Keratinocyte (primary cell): ENCODE measurements around the gene PRKAR1B. TPM values are rescaled to one million over a fixed set of nuclear protein-coding genes. Genes with fewer than 3 reads are reported as not detected.

Experiments used
- DNase-seq: peaks from one replicate; pipeline ENCODE4 v3.0.0-alpha.2; 2011; ENCODE audit warnings: low read depth, missing footprints, low spot score
- FAIRE-seq: peaks from 2 replicates; lab custom pipeline; 2011; peaks lifted over from hg19 to GRCh38; lab: Jason Lieb, UNC
- H2AFZ ChIP-seq: 2 replicates; pipeline ENCODE4 v1.6.0; 2012; ENCODE audit warnings: low read length, control low read depth, inconsistent platforms; ENCODE audit not compliant: control insufficient read depth
- H3K27ac ChIP-seq: 2 replicates; pipeline ENCODE4 v1.5.1; 2011; ENCODE audit warnings: low read length; ENCODE audit not compliant: control insufficient read depth, insufficient read depth
- H3K27me3 ChIP-seq: 3 replicates; pipeline ENCODE4 v1.6.0; 2011; ENCODE audit warnings: low read length; ENCODE audit not compliant: control insufficient read depth, insufficient read depth; ENCODE audit errors: extremely low read depth
- H3K36me3 ChIP-seq, 2 experiments: 2 replicates in 1 of 2; 3 replicates in 1 of 2; pipeline ENCODE4 v1.5.1; 2011; ENCODE audit warnings: low read length in 2 of 2, mild to moderate bottlenecking in 1 of 2; ENCODE audit not compliant: control insufficient read depth in 2 of 2, insufficient read depth in 2 of 2; ENCODE audit errors: extremely low read depth in 1 of 2
- H3K4me1 ChIP-seq: 3 replicates; pipeline ENCODE4 v1.5.1; 2011; ENCODE audit warnings: low read length; ENCODE audit not compliant: control insufficient read depth, insufficient read depth; ENCODE audit errors: extremely low read depth
- H3K4me2 ChIP-seq: 3 replicates; pipeline ENCODE4 v1.6.0; 2011; ENCODE audit warnings: low read depth, low read length; ENCODE audit not compliant: control insufficient read depth, insufficient read depth; ENCODE audit errors: extremely low read depth
- H3K4me3 ChIP-seq, 3 experiments: fragments of 200-600 bp in 1 of 3; sonication (generic) in 1 of 3; 2 replicates in 2 of 3; 3 replicates in 1 of 3; pipeline ENCODE4 v1.5.1; 2011 to 2016; ENCODE audit warnings: low read length in 3 of 3, mild to moderate bottlenecking in 3 of 3, control low read depth in 2 of 3, inconsistent platforms in 1 of 3, low read depth in 1 of 3, mixed read lengths in 1 of 3, mixed run types in 1 of 3, moderate library complexity in 1 of 3; ENCODE audit not compliant: control insufficient read depth in 2 of 3, insufficient read depth in 2 of 3; ENCODE audit errors: extremely low read depth in 1 of 3
- H3K79me2 ChIP-seq: 2 replicates; pipeline ENCODE4 v1.6.0; 2012; ENCODE audit warnings: low read length; ENCODE audit not compliant: control insufficient read depth, insufficient read depth
- H3K9ac ChIP-seq: 3 replicates; pipeline ENCODE4 v1.6.0; 2011; ENCODE audit warnings: low read length; ENCODE audit not compliant: control insufficient read depth, insufficient read depth; ENCODE audit errors: extremely low read depth
- H3K9me1 ChIP-seq: 3 replicates; pipeline ENCODE4 v1.6.0; 2011; ENCODE audit warnings: low read length; ENCODE audit not compliant: control insufficient read depth, insufficient read depth; ENCODE audit errors: extremely low read depth
- H3K9me3 ChIP-seq: 2 replicates; pipeline ENCODE4 v1.5.1; 2012; ENCODE audit warnings: low read depth, low read length; ENCODE audit not compliant: control insufficient read depth
- H4K20me1 ChIP-seq: 3 replicates; pipeline ENCODE4 v1.6.0; 2011; ENCODE audit warnings: low read length; ENCODE audit not compliant: control insufficient read depth, insufficient read depth; ENCODE audit errors: extremely low read depth
- EZH2 ChIP-seq: IDR thresholded peaks from one replicate; pipeline ENCODE4 v1.6.1; 2012; ENCODE audit warnings: inconsistent platforms, mild to moderate bottlenecking, low read length, moderate library complexity
- dilution Hi-C: fragments of 300-500 bp; cut with MboI; formaldehyde crosslinking; loops from one replicate; pipeline ENCODE4 v1.7.0; 2020; ENCODE audit warnings: low sequenced_read_pairs; ENCODE audit not compliant: extremely low pct_ligation_motif_present
- polyA plus RNA-seq, 5 experiments: library from polyadenylated mRNA; depleted of rRNA in 3 of 5; stranded (reverse) in 3 of 5; stranded (forward) in 1 of 5; unstranded in 1 of 5; fragments of >200 nt; gene quantifications; 1 replicate in 1 of 5; 2 replicates in 3 of 5; 3 replicates in 1 of 5; pipeline versions ENCODE4 v1.2.1 to v1.2.3, GENCODE V29; 2011 to 2012; ENCODE audit warnings: missing spikeins in 2 of 5, low read depth in 1 of 5, low replicate concordance in 1 of 5
- TF ChIP-seq, protein P1 (sequence below), 3 experiments: IDR thresholded peaks in 1 of 3; conservative IDR thresholded peaks in 1 of 3; optimal IDR thresholded peaks in 1 of 3; 2 replicates in 2 of 3; 3 replicates in 1 of 3; pipeline versions ENCODE3 to v1.5.1; 2011; ENCODE audit warnings: low read length in 3 of 3, mild to moderate bottlenecking in 3 of 3, moderate library complexity in 2 of 3, control low read depth in 1 of 3, inconsistent platforms in 1 of 3; ENCODE audit not compliant: insufficient read depth in 2 of 3; ENCODE audit errors: extremely low read depth in 1 of 3

PRKAR1B gene
- polyA plus RNA-seq, 1 donor (not counting 4 experiments of a cell fraction or from before 2014, with no cell fraction given), result 10.8 TPM

DNA sequence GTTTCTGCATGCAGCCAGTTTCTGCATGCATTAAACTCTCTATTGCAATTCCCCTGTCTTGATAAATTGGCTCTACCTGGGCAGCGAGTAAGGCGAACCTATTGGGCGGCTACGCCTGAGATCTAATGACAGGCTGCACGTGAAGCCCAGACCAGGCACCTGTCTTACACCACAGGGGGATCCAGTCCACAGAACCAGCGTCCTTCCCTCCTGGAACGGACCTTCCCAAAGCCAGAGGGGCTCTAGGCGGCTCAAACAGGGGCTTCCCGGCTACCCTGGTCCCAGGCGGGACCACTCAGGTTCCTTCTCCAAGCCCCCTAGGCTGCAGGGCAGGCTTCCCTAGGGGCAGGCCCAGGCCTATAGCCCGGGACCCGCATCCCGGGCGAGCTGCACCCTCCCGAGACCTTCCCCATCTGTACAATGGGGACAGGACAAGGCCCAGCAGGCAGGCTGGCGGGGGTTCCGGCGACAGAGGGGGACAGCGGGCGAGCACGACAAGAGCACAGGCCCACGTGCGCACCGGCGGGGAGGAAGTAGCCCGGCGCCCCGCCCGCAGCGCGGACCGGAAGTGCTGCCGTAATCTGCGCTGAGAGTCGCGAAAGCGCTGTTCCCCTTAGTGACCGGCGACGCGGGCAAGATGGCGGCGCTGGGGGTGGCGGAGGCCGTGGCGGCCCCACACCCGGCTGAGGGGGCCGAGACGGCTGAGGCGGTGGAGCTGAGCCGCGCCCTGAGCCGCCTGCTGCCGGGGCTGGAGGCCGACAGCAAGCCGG, 812 bp downstream of the PRKAR1B start, which contains the start of gene DNAAF5:
Gene DNAAF5, plus strand, starts transcription at position 616 of the 770 bp plus-strand sequence. Its CDS starts 22 bp downstream, at position 638.
- peaks cover 26% of the 10 kb centered on the region for H3K79me2 ChIP-seq
- H3K4me3 ChIP-seq, result peak within 1 kb of the TSS; percentile 48 to 68 (median 65)
- peaks cover 6% of the 10 kb centered on the region for H3K9me3 ChIP-seq
- peak within 1 kb of the TSS; percentile 52 for H2AFZ ChIP-seq
- dilution Hi-C loops, result no loop called here
- FAIRE-seq, result no peak
- H3K4me1 ChIP-seq, result peaks cover 18% of the 10 kb centered on the region
- TF ChIP-seq EZH2, result no peak
- TF ChIP-seq, protein P1, sequence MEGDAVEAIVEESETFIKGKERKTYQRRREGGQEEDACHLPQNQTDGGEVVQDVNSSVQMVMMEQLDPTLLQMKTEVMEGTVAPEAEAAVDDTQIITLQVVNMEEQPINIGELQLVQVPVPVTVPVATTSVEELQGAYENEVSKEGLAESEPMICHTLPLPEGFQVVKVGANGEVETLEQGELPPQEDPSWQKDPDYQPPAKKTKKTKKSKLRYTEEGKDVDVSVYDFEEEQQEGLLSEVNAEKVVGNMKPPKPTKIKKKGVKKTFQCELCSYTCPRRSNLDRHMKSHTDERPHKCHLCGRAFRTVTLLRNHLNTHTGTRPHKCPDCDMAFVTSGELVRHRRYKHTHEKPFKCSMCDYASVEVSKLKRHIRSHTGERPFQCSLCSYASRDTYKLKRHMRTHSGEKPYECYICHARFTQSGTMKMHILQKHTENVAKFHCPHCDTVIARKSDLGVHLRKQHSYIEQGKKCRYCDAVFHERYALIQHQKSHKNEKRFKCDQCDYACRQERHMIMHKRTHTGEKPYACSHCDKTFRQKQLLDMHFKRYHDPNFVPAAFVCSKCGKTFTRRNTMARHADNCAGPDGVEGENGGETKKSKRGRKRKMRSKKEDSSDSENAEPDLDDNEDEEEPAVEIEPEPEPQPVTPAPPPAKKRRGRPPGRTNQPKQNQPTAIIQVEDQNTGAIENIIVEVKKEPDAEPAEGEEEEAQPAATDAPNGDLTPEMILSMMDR (optimal IDR thresholded peaks at IDR 0.05 in 1 of 3, IDR thresholded peaks at IDR 0.05 in 1 of 3, conservative IDR thresholded peaks at IDR 0.05 in 1 of 3; ENCODE audit: extremely low read depth in 1 of 3, insufficient read depth in 2 of 3, low read length in 3 of 3), result no peak
- H3K27me3 ChIP-seq, result no peaks in the 10 kb centered on the region
- no peak for DNase-seq
- H3K9ac ChIP-seq, result peak within 1 kb of the TSS; percentile 68
- H3K27ac ChIP-seq, result peak within 1 kb of the TSS; percentile 47
- H3K4me2 ChIP-seq, result peak within 1 kb of the TSS; percentile 87
- peaks cover 10 to 17% of the 10 kb centered on the region in 2 experiments for H3K36me3 ChIP-seq
- H4K20me1 ChIP-seq, result peaks cover 2% of the 10 kb centered on the region
- no peaks in the 10 kb centered on the region for H3K9me1 ChIP-seq

DNA sequence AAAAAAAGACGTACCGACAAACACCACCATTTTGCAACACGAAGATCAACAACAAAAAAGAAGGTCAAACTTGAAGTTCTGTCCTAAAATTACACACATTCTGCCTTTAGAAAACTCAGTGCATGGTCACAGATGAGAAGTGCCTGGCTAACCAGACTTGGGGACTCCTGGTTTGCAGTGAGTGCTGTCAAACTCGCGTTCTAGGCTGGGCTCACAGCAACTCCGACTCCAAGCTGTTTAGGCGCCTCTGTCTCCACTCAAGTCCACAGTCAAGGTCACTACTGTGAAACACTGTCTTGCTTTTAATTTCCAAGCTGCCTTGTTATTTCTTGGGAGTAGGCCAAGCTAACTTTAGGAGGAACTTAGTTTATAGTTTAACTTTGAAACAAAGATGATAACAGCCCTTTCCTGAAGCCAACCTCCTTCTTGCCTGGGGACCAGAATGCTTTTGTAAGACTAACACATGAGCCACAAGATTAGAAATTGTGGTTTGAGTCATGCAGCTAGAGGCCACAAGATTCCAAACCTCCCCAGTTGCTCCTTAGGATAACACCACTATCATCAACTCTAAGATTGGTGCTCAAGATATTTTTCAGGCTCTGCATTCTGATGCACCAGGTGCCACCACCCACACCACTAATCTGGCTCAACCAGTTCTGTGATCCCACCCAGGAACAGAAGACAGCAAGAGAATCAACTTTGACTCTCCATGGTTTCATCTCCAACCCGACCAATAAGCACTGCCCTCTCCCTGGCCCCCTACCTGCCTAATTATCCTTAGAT, 1.7 kb downstream of the PRKAR1B start:
- peaks cover 2% of the 10 kb centered on the region for H4K20me1 ChIP-seq
- TF ChIP-seq, protein P1 (optimal IDR thresholded peaks at IDR 0.05 in 1 of 3, IDR thresholded peaks at IDR 0.05 in 1 of 3, conservative IDR thresholded peaks at IDR 0.05 in 1 of 3; ENCODE audit: extremely low read depth in 1 of 3, insufficient read depth in 2 of 3, low read length in 3 of 3), result no peak
- no peak for TF ChIP-seq EZH2
- dilution Hi-C loops, result no loop called here
- H3K27ac ChIP-seq, result no peak overlapping the region
- no peaks in the 10 kb centered on the region for H3K9me1 ChIP-seq
- peaks cover 18% of the 10 kb centered on the region for H3K4me1 ChIP-seq
- peak overlapping the region; percentile 87 for H3K4me2 ChIP-seq
- H2AFZ ChIP-seq, result no peak overlapping the region
- FAIRE-seq (peak; percentile 66), DNase-seq (peak; percentile 33)
- H3K4me3 ChIP-seq, result peak overlapping the region; percentile 48 to 68 (median 65)
- peaks cover 6% of the 10 kb centered on the region for H3K9me3 ChIP-seq
- peaks cover 22% of the 10 kb centered on the region for H3K79me2 ChIP-seq
- peaks cover 5 to 17% of the 10 kb centered on the region in 2 experiments for H3K36me3 ChIP-seq
- no peaks in the 10 kb centered on the region for H3K27me3 ChIP-seq
- no peak overlapping the region for H3K9ac ChIP-seq
